PC-9 (cell line): ENCODE measurements around the gene CBX7. TPM values are rescaled to one million over a fixed set of nuclear protein-coding genes. Genes with fewer than 3 reads are reported as not detected.

Source experiments
- BruUV-seq: library from RNA; stranded (reverse); fragments of 400-500 nt; replicated peaks from 2 replicates; lab custom pipeline; 2021; lab: Mats Ljungman, UMichigan
- CTCF ChIA-PET: fragments of 300-600 bp; sonication (Branson Sonifier 250); formaldehyde crosslinking; loops from one replicate; lab custom pipeline; 2022; ENCODE audit warnings: antibody characterized with exemption; lab: Charles Lee
- POLR2A ChIA-PET: fragments of 300-600 bp; sonication (Branson Sonifier 250); formaldehyde crosslinking; loops from one replicate; lab custom pipeline; 2022; ENCODE audit warnings: antibody characterized with exemption; ENCODE audit not compliant: unreplicated experiment; lab: Charles Lee
- DNase-seq, 2 experiments: peaks; one replicate each; pipeline versions ENCODE4 v3.0.0 to v3.0.0-alpha.2; 2015 to 2022; ENCODE audit warnings: mixed read lengths in 1 of 2
- H2AFZ ChIP-seq: fragments of 200-600 bp; sonication (generic); 2 replicates; pipeline ENCODE4 v1.8.1; 2017; ENCODE audit warnings: antibody characterized with exemption
- H3F3A ChIP-seq: fragments of 200-600 bp; sonication (generic); 2 replicates; pipeline ENCODE4 v1.8.1; 2017; ENCODE audit warnings: antibody characterized with exemption, mild to moderate bottlenecking, low read depth; ENCODE audit not compliant: insufficient read depth
- H3K27ac ChIP-seq: fragments of 200-600 bp; sonication (generic); 2 replicates; pipeline ENCODE4 v1.6.1; 2016; ENCODE audit warnings: mixed run types
- H3K27me3 ChIP-seq: fragments of 200-600 bp; sonication (generic); 2 replicates; pipeline ENCODE4 v1.6.1; 2016; ENCODE audit warnings: low read depth, mixed run types; ENCODE audit not compliant: insufficient read depth
- H3K36me3 ChIP-seq: fragments of 200-600 bp; sonication (generic); 2 replicates; pipeline ENCODE4 v1.6.1; 2016; ENCODE audit warnings: low read depth, mixed run types
- H3K4me1 ChIP-seq: fragments of 200-600 bp; sonication (generic); replicated peaks from 2 replicates; pipeline ENCODE4 v1.6.1; 2016; ENCODE audit warnings: mixed run types; ENCODE audit not compliant: insufficient read depth
- H3K4me2 ChIP-seq: fragments of 200-600 bp; sonication (generic); 2 replicates; pipeline ENCODE4 v1.6.1; 2017; ENCODE audit warnings: mixed run types
- H3K4me3 ChIP-seq: fragments of 200-600 bp; sonication (generic); 2 replicates; pipeline ENCODE4 v1.6.1; 2016; ENCODE audit warnings: mixed run types
- H3K79me2 ChIP-seq: fragments of 200-600 bp; sonication (generic); 2 replicates; pipeline ENCODE4 v1.6.1; 2017; ENCODE audit warnings: low read depth, mixed run types
- H3K9me2 ChIP-seq: fragments of 200-600 bp; sonication (generic); 2 replicates; pipeline ENCODE4 v1.8.1; 2017; ENCODE audit warnings: mild to moderate bottlenecking; ENCODE audit not compliant: insufficient read depth
- H3K9me3 ChIP-seq: fragments of 200-600 bp; sonication (generic); 2 replicates; pipeline ENCODE4 v1.8.1; 2016; ENCODE audit warnings: low read depth; ENCODE audit not compliant: insufficient read depth
- H4K20me1 ChIP-seq: fragments of 200-600 bp; sonication (generic); 2 replicates; pipeline ENCODE4 v1.8.1; 2017; ENCODE audit not compliant: insufficient read depth
- CTCF ChIP-seq: fragments of 200-600 bp; sonication (generic); conservative IDR thresholded peaks from 2 replicates; pipeline ENCODE4 v1.6.1; 2017; ENCODE audit warnings: mixed run types, antibody characterized with exemption, mild to moderate bottlenecking, moderate library complexity
- EZH2 ChIP-seq: fragments of 200-600 bp; sonication (generic); IDR thresholded peaks from 2 replicates; pipeline ENCODE4 v1.8.0; 2017; ENCODE audit warnings: antibody characterized with exemption, low read depth
- intact Hi-C: fragments of 100-400 bp; cut with micrococcal nuclease; formaldehyde crosslinking; loops from one replicate; pipeline ENCODE4 v1.10.0; 2022; ENCODE audit not compliant: unreplicated experiment
- total RNA-seq: library from RNA; stranded (reverse); gene quantifications from 2 replicates; pipeline ENCODE4 v1.2.3, GENCODE V29; 2021

Gene CBX7
- total RNA-seq, 1 experiment from 2014 or later = 29.1 TPM

GRCh38 chr22:39081016-39081415 lies 71.5 kb downstream of the CBX7 start:
- TF ChIP-seq CTCF (no peak), EZH2 (no peak)
- no peak overlapping the region for H3K4me3 ChIP-seq
- no peak overlapping the region for H3K27ac ChIP-seq
- H3F3A ChIP-seq = no peaks in the 10 kb centered on the region
- no peak for DNase-seq
- H3K9me2 ChIP-seq = no peaks in the 10 kb centered on the region
- ChIA-PET CTCF (interaction anchor here (0.6 kb wide), 1 partner anchor 86 kb away, joined by 4 read pairs; no protein-coding TSS in a partner anchor), POLR2A (interaction anchor here (0.7 kb wide), 1 partner anchor 32 kb away, joined by 3 read pairs; no protein-coding TSS in a partner anchor)
- BruUV-seq = no TSS peak
- H3K9me3 ChIP-seq = no peaks in the 10 kb centered on the region
- H3K36me3 ChIP-seq = no peaks in the 10 kb centered on the region
- peaks cover 13% of the 10 kb centered on the region for H3K4me1 ChIP-seq
- no peaks in the 10 kb centered on the region for H3K79me2 ChIP-seq
- H3K27me3 ChIP-seq = no peaks in the 10 kb centered on the region
- intact Hi-C loops = no loop called here
- no peak overlapping the region for H3K4me2 ChIP-seq
- H2AFZ ChIP-seq = no peak overlapping the region
- H4K20me1 ChIP-seq = no peaks in the 10 kb centered on the region

Other genes starting within 250 kb of the CBX7 start
- not detected in 2 replicates for gene APOBEC3A, start 195.1 kb downstream of the CBX7 start, total RNA-seq
- gene APOBEC3B, start 170.3 kb downstream of the CBX7 start, total RNA-seq = 66.5 and 83.6 TPM in 2 replicates
- gene APOBEC3C, start 138.4 kb downstream of the CBX7 start, total RNA-seq = 64.6 and 66.5 TPM in 2 replicates
- 23.7 and 33.6 TPM in 2 replicates for gene APOBEC3D, start 131.6 kb downstream of the CBX7 start, total RNA-seq
- 28.3 and 29.6 TPM in 2 replicates for gene APOBEC3F, start 111.8 kb downstream of the CBX7 start, total RNA-seq
- gene APOBEC3G, start 75.4 kb downstream of the CBX7 start, total RNA-seq = 9.5 and 14.0 TPM in 2 replicates
- 1.5 and 2.5 TPM in 2 replicates for gene APOBEC3H, start 55.4 kb downstream of the CBX7 start, total RNA-seq
- 35.5 and 39.7 TPM in 2 replicates for gene PDGFB, start 92.3 kb upstream of the CBX7 start, total RNA-seq
- gene RPL3, start 166.9 kb upstream of the CBX7 start, total RNA-seq = 1,699 and 2,252 TPM in 2 replicates
- 12.0 and 19.1 TPM in 2 replicates for gene SYNGR1, start 197.3 kb upstream of the CBX7 start, total RNA-seq
- gene TAB1, start 247.1 kb upstream of the CBX7 start, total RNA-seq = 39.9 and 42.8 TPM in 2 replicates